NCI-H1436 (cell line): ENCODE data around the gene ATP8B1.
A peak's percentile ranks its signal among the peaks of the same experiment; 100 is the strongest.
"Not testable (repeated sequence)": the region's sequence is repeated elsewhere in the genome, so short reads cannot be mapped to it uniquely, and the experiment has no call there.

ENCODE experiments used
- DNase-seq: peaks from one replicate; lab custom pipeline; 2025; lab: John Stamatoyannopoulos, UW

The ATP8B1 gene

DNA sequence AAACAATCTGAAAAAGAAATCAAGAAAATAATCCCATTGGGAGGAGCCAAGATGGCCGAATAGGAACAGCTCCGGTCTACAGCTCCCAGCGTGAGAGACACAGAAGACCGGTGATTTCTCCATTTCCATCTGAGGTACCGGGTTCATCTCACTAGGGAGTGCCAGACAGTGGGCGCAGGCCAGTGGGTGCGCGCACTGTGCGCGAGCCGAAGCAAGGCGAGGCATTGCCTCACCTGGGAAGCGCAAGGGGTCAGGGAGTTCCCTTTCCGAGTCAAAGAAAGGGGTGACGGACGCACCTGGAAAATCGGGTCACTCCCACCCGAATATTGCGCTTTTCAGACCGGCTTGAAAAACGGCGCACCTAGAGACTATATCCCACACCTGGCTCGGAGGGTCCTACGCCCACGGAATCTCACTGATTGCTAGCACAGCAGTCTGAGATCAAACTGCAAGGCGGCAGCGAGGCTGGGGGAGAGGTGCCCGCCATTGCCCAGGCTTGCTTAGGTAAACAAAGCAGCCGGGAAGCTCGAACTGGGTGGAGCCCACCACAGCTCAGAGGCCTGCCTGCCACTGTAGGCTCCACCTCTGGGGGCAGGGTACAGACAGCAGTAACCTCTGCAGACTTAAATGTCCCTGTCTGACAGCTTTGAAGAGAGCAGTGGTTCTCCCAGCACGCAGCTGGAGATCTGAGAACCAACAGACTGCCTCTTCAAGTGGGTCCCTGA is 83.7 kb downstream of the ATP8B1 start:
- not testable (repeated sequence) for DNase-seq

DNA sequence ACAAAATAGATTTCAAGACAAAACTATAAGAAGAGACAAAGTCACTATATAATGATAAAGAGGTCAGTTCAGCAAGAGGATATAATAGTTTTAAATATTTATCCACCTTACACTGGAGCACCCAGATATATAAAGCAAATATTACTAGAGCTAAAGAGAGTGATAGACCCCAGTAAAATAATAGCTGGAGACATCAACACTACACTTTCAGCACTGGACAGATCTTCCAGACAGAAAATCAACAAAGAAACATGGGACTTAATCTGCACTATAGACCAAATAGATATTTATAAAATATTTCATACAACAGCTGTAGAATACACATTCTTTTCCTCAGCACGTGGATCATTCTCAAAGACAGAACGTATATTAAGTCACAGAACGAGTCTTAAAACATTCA is 86.6 kb downstream of the ATP8B1 start:
- no peak for DNase-seq

GRCh38 chr18:57715671-57716070 is 87.4 kb downstream of the ATP8B1 start:
- no peak for DNase-seq

- DNase-seq, result no peak
Measured at GRCh38 chr18:57715073-57715472, 88.0 kb downstream of the ATP8B1 start.

GRCh38 chr18:57710226-57710625 is 92.9 kb downstream of the ATP8B1 start:
- no peak for DNase-seq

DNA sequence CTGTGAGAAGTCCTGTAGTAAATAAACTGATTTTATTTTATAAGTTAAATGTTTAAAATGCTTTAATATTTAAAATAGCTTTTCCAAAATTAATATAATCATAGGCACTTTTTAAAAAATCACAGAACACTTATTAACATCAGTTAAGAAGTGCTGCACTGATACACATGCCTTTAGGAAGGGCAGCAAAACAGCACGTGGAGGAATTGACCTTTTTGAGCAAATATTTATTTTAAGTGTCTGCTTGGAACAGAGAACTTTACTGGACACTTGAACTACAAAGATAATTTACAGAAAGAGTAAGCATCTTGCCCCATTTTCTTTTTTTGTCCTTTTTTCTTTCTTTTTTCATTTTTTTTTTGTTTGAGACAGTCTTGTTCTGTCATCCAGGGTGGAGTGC is 93.8 kb downstream of the ATP8B1 start:
- DNase-seq, result no peak

- DNase-seq, result no peak
Measured at GRCh38 chr18:57708288-57708687, 94.8 kb downstream of the ATP8B1 start.

- peak; percentile 61 for DNase-seq
Measured at GRCh38 chr18:57705832-57706595, 97.1 kb downstream of the ATP8B1 start.

GRCh38 chr18:57705011-57705410 is 98.1 kb downstream of the ATP8B1 start:
- DNase-seq, result no peak

- DNase-seq, result no peak
Measured at GRCh38 chr18:57698571-57699276, 104.4 kb downstream of the ATP8B1 start.

DNA sequence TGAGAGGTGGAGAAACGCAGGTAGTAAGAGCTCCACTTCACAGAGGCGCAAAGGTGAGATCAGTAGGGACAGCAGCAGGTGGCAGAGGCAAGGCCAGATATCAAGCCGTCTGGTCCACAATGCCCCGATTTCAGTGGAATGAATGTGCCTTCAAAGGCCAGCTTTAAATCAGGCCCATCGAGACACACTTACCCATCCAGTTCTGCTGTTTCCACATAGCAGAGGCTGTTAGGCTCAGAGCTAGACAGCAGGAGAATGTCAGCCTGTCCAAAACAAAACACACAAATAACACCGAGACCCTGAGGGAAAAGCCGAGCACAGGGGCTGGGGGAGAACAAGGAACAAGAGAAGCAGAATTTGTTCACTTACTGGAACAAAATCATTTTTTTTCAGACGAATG is 105.7 kb downstream of the ATP8B1 start:
- DNase-seq, result no peak

GRCh38 chr18:57696271-57696670 is 106.8 kb downstream of the ATP8B1 start:
- no peak for DNase-seq

DNA sequence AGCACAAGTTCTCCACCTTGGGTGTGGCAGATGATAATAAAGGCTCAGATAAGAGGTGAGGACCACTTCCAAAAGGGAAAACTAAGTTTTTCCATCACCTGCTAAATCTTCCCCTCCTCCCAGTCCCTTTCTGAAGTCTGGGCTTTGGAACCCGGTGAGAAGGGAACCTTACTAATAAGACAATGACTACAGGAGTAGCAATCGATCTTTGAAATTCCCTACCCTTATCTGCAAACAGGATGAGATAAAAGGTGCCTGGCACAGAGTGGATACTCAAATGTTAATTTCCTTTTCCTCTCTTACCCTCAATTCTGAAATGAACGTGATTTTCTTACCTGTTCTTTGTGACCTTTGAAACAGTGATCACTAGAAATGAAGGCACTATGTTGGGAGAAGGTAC is 111.8 kb downstream of the ATP8B1 start:
- DNase-seq, result no peak

DNA sequence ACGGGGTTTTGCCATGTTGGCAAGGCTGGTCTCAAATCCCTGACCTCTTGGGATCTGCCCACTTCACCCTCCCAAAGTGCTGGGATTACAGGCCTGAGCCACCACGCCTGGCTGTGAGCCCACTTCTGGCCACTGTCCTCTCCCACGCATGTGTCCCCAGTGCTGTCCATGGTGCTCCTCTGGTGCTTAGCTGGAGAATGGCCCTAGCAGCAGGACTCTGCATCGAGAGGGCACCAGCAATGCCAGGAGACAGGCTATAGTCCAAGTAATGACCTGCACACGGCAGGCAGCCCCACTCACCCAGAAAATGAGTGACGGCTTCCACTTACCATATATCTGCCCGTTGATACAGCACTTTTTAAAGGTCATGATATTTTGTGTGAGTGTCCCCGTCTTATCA is 115.1 kb downstream of the ATP8B1 start:
- DNase-seq, result no peak

DNA sequence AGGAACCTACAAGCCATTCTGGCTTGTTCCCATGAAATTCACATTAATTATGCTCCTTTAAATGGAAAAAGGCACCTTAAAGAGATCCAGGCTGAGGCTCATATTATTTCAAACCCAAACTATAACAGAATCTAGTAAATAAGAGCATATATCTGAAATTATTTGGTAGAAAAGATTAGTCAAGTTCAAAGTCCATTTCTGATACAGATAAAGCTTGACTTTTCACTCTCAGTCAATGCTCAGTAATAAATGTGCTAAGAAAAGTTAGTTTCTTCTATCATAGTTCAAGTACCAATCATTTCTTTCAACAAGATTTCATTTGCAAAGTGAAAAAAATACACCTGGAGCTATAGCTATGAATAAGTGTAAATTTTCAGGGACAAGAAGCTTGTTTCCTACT is 119.6 kb downstream of the ATP8B1 start:
- DNase-seq, result no peak

DNA sequence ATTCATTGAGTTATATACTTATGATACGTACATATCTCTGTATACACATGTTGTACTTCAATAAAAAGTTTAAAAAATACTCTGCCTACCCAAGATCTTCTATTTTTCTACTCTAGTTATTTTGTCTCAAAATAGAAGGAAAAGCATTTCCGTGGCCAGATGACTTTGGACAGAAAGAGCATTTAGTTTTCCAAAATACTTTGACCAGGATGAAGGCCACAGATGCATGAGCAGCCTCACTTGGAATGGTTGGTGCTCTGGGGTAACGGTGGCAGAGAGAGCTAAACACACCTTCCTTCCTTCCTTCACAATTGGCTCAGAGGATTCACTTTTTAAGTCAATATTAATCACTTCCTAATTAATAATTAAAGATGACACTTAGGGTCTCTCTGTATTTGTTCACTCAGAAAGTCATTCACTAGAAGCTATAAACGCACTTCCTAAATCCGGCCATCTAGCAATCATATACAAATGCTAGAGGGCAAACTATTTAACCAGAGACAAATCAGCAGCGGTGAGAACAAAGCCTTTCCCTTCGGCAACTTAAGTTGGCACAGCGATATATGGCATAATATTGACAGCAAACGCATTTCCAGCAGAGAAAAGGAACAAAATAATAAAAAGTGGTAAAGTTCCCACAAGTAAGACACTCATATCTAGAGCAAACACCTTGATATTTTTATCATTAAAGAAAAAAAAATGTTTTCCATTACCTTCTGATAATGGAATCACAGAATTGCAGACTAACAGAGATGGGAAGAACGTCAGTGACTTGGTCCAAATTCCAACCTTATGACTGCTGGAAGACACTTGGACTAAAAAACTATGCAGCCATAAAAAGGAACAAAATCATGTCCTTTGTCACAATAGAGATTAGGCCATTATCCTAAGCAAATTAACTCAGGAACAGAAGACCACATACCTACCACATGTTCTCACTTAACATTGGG is 125.6 kb downstream of the ATP8B1 start:
- no peak for DNase-seq

- no peak for DNase-seq
Measured at GRCh38 chr18:57674891-57675290, 128.2 kb downstream of the ATP8B1 start.

GRCh38 chr18:57670046-57670445 is 133.1 kb downstream of the ATP8B1 start:
- DNase-seq, result no peak

DNA sequence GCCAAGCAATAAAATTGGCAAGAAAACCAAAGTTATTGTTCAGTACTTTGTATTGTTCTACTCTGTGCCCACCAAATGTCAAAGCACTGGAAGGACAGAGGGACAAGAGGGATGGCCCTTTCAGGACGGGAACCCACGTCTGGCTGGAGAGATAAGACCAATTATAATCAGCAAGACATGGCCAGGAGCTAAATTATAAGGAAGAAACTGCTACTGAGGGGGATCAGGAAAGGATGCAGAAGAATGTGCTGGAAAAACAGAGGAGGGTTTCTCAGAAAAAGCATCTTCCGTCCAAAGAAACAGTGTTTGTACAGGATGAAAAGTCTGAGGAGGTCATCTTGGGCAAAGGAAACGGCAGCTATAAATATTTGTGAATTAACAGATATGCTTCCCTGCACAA is 135.1 kb downstream of the ATP8B1 start:
- no peak for DNase-seq

DNA sequence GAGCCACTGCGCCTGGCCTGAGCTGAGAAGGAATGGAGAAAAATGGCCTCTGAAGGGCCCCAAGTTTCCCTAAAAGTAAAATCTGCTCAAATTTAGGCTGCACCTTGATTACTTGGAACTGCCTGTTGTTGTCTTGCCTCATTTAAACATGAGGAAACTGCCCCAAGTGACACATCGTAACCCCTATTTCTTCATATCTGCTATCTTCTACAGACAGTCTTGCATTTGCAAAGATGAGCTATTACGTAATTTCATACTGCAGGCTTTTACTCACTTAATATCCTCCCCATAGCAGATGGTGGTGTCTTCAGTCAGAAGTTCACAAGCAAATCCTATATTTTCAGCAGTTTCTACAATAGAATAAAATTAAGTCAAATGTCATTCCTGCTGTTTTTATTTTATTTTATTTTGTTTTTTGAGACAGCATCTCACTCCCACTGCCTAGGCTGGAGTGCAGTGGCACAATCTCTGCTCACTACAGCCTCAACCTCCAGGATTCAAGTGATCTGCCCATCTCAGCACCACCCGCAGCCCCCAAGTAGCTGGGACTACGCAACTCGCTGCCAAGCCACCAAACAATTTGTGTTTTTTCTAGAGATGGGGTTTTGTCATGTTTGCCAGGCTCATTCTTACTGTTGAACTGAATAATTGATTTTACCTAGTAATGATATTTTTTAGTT is 136.2 kb downstream of the ATP8B1 start:
- no peak for DNase-seq

- DNase-seq, result no peak
Measured at GRCh38 chr18:57664568-57665165, 138.4 kb downstream of the ATP8B1 start.
